Psoas muscle (tissue), 8 donors: ENCODE measurements around the gene CSTPP1. TPM values are rescaled to one million over a fixed set of nuclear protein-coding genes. Genes with fewer than 3 reads are reported as not detected.

Experiments
- ATAC-seq, 4 donors: fragments of 200-7000 bp; cut with Tn5 transposase; one replicate each; pipeline ENCODE4 v1.9.1; 2020; ENCODE audit warnings: moderate library complexity in 3 of 4, mild to moderate bottlenecking in 2 of 4
- DNase-seq, 2 donors: peaks; one replicate each; pipeline ENCODE4 v3.0.0-alpha.2; 2020
- H3K27ac ChIP-seq: fragments of 200-600 bp; one replicate; pipeline ENCODE4 v1.8.0; 2022
- H3K27me3 ChIP-seq, 3 donors: fragments of 200-600 bp in 1 of 3; one replicate each; pipeline versions ENCODE4 v1.6.1 to v1.8.0; 2013 to 2022; ENCODE audit warnings: low read length in 2 of 3, mild to moderate bottlenecking in 2 of 3, moderate library complexity in 1 of 3; ENCODE audit not compliant: insufficient read depth in 3 of 3
- H3K36me3 ChIP-seq, 2 donors: fragments of 200-600 bp in 1 of 2; one replicate each; pipeline versions ENCODE4 v1.6.1 to v1.8.0; 2013 to 2022; ENCODE audit warnings: low read depth in 1 of 2, mild to moderate bottlenecking in 1 of 2, moderate library complexity in 1 of 2; ENCODE audit not compliant: insufficient read depth in 1 of 2
- H3K4me1 ChIP-seq: fragments of 200-600 bp; one replicate; pipeline ENCODE4 v1.8.0; 2022
- H3K4me3 ChIP-seq: fragments of 200-600 bp; one replicate; pipeline ENCODE4 v1.8.0; 2022; ENCODE audit warnings: mild to moderate bottlenecking
- H3K9me3 ChIP-seq: fragments of 200-600 bp; one replicate; pipeline ENCODE4 v1.8.0; 2022
- WGBS, 3 donors: extraction: QIAGEN DNeasy Blood & Tissue Kit; methylation state at CpG; one replicate each; pipeline versions ENCODE4 v1.1.6 to v1.1.7; 2013; 5-methylcytosine and 5-hydroxymethylcytosine counted together
- intact Hi-C, 2 donors: fragments of 100-400 bp; cut with DNase I; formaldehyde crosslinking; loops; one replicate each; pipeline versions ENCODE4 v1.11.0 to v1.14.2; 2022
- polyA plus RNA-seq, 3 donors: library from polyadenylated mRNA; stranded (reverse); fragments of 200-250 nt; gene quantifications; one replicate each; pipeline ENCODE4 v1.2.3, GENCODE V29; 2013
- total RNA-seq, 4 donors: library from RNA; stranded (reverse); fragmentation: NEBNext Ultra II Directional in 2 of 4; extraction: Animal tissue kit (Norgen Biotek cat#: 25700) in 2 of 4; gene quantifications; one replicate each; pipeline versions ENCODE4 v1.2.1 to v1.2.4, GENCODE V29; 2021 to 2023
- TF ChIP-seq, protein P1 (sequence below): fragments of 200-600 bp; IDR thresholded peaks from one replicate; pipeline ENCODE4 v1.8.0; 2022; ENCODE audit warnings: antibody characterized with exemption
- donor health status: healthy with polysubstance abuse.
- donor health status: DM: no; HTN: no; CAD: no; lungs with moderate emphysema.
- donor health status: Bipolar disorder and iron deficiency.
- donor health status: healthy.
- donor health status: DM: yes; HTN: yes; CAD: no.
- donor health status: DM: no; HTN: no; CAD: no.
- donor health status: DM: no; HTN: no; CAD: no.
- donor health status: DM: yes; HTN: yes; CAD: no.

The CSTPP1 gene
- total and polyA plus RNA-seq, 7 donors: 5.1 to 10.0 (median 6.9) TPM

DNA sequence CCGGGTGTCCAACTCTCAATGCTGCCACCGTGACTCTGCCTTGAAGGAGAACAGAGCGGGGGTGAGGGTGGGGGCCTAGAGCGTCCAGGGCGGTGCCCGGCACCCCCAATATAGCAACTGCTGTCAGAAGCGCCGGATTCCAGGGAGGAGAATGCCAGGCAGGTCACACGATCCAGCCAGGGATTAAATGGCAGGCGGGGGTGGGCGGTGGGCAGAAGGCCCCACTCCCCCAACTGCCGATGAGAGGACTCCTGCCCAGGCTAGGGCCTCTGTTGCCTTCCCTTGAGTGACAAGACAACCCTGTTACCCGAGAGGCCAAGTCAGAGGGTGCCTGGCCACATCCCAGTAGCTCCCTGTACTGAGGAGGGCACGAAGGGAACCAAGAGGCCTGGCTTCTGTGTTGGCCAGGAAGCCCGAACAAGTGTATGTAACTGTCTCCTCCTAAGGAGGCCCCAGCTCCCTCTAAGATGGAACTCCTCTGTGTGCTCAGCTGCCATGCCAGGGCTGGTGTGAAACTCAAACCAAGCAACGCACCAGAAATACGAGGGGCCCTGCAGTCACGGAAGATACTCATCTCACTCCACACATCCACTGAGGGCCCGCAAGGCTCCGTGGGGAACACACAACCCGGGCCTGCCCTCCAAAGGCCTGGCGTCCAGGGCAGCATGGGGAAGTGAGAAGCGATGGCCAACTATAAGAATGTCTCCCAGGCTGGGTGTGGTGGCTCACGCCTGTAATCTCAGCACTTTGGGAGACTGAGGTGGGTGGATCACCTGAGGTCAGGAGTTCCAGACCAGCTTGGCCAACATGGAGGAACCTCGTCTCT is 246.7 kb downstream of the CSTPP1 start:
- H3K4me1 ChIP-seq: peaks cover 60% of the 10 kb centered on the region
- ATAC-seq: peak; percentile 49 to 56 (median 51)
- H3K36me3 ChIP-seq: peaks cover 0 to 42% of the 10 kb centered on the region in 2 donors
- H3K4me3 ChIP-seq: peak overlapping the region; percentile 93
- intact Hi-C loops: loop anchor here (5.0 kb wide), 1 partner anchor 174 kb away; no protein-coding TSS in a partner anchor
- TF ChIP-seq, protein P1, sequence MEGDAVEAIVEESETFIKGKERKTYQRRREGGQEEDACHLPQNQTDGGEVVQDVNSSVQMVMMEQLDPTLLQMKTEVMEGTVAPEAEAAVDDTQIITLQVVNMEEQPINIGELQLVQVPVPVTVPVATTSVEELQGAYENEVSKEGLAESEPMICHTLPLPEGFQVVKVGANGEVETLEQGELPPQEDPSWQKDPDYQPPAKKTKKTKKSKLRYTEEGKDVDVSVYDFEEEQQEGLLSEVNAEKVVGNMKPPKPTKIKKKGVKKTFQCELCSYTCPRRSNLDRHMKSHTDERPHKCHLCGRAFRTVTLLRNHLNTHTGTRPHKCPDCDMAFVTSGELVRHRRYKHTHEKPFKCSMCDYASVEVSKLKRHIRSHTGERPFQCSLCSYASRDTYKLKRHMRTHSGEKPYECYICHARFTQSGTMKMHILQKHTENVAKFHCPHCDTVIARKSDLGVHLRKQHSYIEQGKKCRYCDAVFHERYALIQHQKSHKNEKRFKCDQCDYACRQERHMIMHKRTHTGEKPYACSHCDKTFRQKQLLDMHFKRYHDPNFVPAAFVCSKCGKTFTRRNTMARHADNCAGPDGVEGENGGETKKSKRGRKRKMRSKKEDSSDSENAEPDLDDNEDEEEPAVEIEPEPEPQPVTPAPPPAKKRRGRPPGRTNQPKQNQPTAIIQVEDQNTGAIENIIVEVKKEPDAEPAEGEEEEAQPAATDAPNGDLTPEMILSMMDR: no peak
- H3K27me3 ChIP-seq: no peaks in the 10 kb centered on the region
- peak; percentile 65 to 90 for DNase-seq
- peak overlapping the region; percentile 95 for H3K27ac ChIP-seq
- WGBS, 3 donors: 36 to 43% (median 40%) methylated on average over 21 to 25 of the region's 25 CpGs
- H3K9me3 ChIP-seq: no peaks in the 10 kb centered on the region

GRCh38 chr11:47183969-47184368 is 247.4 kb downstream of the CSTPP1 start:
- ATAC-seq (peak; percentile 22 to 53 (median 48)), DNase-seq (peak; percentile 62 to 82)
- H3K4me1 ChIP-seq: peaks cover 60% of the 10 kb centered on the region
- H3K9me3 ChIP-seq: no peaks in the 10 kb centered on the region
- TF ChIP-seq, protein P1: no peak
- H3K36me3 ChIP-seq: peaks cover 0 to 35% of the 10 kb centered on the region in 2 donors
- H3K27me3 ChIP-seq: no peaks in the 10 kb centered on the region
- H3K4me3 ChIP-seq: peak overlapping the region; percentile 93
- H3K27ac ChIP-seq: peak overlapping the region; percentile 95
- intact Hi-C loops: loop anchor here (5.0 kb wide), 1 partner anchor 173 kb away; no protein-coding TSS in a partner anchor
- 36 to 50% (median 48%) methylated on average over 7 of the region's 7 CpGs for WGBS, 3 donors

- ATAC-seq: peak in 1 of 4 donors; percentile 4
- WGBS, 3 donors: 10 to 31% (median 13%) methylated on average over 13 of the region's 13 CpGs
- intact Hi-C loops: loop anchor here (5.0 kb wide), 2 partner anchors 62 to 172 kb away; partner anchors contain the start of gene ACP2 (in 1 of the 2)
Measured at GRCh38 chr11:47184711-47185304, 248.2 kb downstream of the CSTPP1 start.

DNA sequence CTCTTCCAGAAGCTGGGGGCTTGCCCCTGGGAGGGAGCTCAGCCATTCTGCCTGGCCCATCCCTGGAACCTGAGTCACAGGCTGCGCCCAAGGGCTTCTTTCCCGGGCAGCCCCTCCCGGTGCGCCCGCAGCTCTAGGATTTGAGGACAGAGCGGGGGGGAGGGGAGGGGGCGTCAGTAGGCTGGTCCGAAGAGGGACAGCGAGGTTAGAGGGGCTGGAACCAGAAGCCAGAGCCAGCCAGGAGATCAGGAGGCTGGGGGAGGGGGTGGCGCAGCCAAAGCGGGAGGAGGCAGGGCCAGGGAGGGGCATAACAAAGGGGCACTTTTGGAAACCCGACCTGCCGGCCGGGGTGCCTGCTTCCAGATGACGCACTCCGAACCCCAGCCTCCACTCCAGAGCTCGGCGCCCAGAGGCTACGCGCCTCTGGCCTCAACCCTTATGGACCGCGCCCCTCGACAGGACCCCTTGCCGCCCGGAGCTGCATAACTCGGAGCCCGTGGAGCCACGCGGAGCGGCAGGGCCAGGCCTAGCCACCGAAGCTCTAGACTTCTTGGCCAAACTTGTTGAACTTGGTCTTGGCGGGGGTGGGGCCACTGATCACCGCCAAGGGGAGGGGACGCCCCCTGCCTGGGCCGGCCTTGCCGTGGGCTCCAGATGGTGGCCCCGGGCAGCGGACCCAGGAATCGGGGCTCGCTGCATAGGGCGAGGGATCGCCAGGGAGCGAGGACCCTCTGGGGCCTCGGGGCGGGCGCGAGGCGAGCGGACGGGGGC is 248.9 kb downstream of the CSTPP1 start:
- TF ChIP-seq, protein P1: no peak

More at GRCh38 chr11:47184711-47185304, 248.2 kb downstream of the CSTPP1 start:
- TF ChIP-seq, protein P1: no peak
- Histone ChIP-seq H3K4me1 (peaks cover 55% of the 10 kb centered on the region), H3K4me3 (peak overlapping the region; percentile 93), H3K9me3 (no peaks in the 10 kb centered on the region), H3K27me3 (no peaks in the 10 kb centered on the region), H3K36me3 (peaks cover 0 to 26% of the 10 kb centered on the region in 2 donors), H3K27ac (peak overlapping the region; percentile 95)
- peak; percentile 39 to 72 for DNase-seq

More for the DNA sequence above, 248.9 kb downstream of the CSTPP1 start:
- peaks cover 48% of the 10 kb centered on the region for H3K4me1 ChIP-seq
- H3K4me3 ChIP-seq: peak overlapping the region; percentile 93
- peak; percentile 39 to 50 (median 44) for ATAC-seq
- H3K27ac ChIP-seq: peak overlapping the region; percentile 95
- H3K9me3 ChIP-seq: no peaks in the 10 kb centered on the region
- DNase-seq: peak; percentile 76 to 93
- WGBS, 3 donors: 1 to 6% (median 5%) methylated on average over 40 to 50 of the region's 50 CpGs
- H3K36me3 ChIP-seq: peaks cover 0 to 19% of the 10 kb centered on the region in 2 donors
- H3K27me3 ChIP-seq: no peaks in the 10 kb centered on the region
- intact Hi-C loops: loop anchor here in 1 of 2 donors (2.0 to 5.0 kb wide), 2 partner anchors 29 to 62 kb away; partner anchors contain the start of genes ACP2 and DDB2
